Adrenal gland (tissue), 12 donors: ENCODE measurements around the gene GPR179. TPM values are rescaled to one million over a fixed set of nuclear protein-coding genes. Genes with fewer than 3 reads are reported as not detected.

Source experiments
- DNase-seq, 7 donors: peaks; one replicate each; pipeline ENCODE4 v3.0.0-alpha.2; 2019 to 2020
- H3K27ac ChIP-seq, 5 donors: fragments of 200-600 bp; sonication (generic) in 4 of 5; 1 replicate in 3 of 5; 2 replicates in 2 of 5; pipeline versions ENCODE4 v1.5.1 to v1.8.0; 2016 to 2020; ENCODE audit warnings: mild to moderate bottlenecking in 1 of 5
- H3K27me3 ChIP-seq: fragments of 200-600 bp; 2 replicates; pipeline ENCODE4 v1.8.0; 2021
- H3K36me3 ChIP-seq, 2 donors: fragments of 200-600 bp; replicated peaks in 1 of 2; 1 replicate in 1 of 2; 2 replicates in 1 of 2; pipeline versions ENCODE4 v1.5.1 to v1.8.0; 2018 to 2022
- H3K4me1 ChIP-seq, 2 donors: fragments of 200-600 bp; replicated peaks in 1 of 2; 1 replicate in 1 of 2; 2 replicates in 1 of 2; pipeline versions ENCODE4 v1.5.1 to v1.8.0; 2018 to 2021
- H3K4me3 ChIP-seq, 4 donors: fragments of 200-600 bp; sonication (generic) in 3 of 4; one replicate each; pipeline ENCODE4 v1.5.1; 2016 to 2018
- H3K9me3 ChIP-seq, 3 donors: fragments of 200-600 bp; sonication (generic) in 1 of 3; replicated peaks in 1 of 3; 1 replicate in 2 of 3; 2 replicates in 1 of 3; pipeline versions ENCODE4 v1.5.1 to v1.8.0; 2016 to 2021
- CTCF ChIP-seq, 6 experiments: fragments of 450-650 bp in 4 of 6; fragments of 200-600 bp in 2 of 6; sonication (generic) in 1 of 6; IDR thresholded peaks; 1 replicate in 5 of 6; 2 replicates in 1 of 6; pipeline versions ENCODE4 v1.5.1 to v1.8.0; 2016 to 2021; ENCODE audit warnings: antibody characterized with exemption in 6 of 6, mild to moderate bottlenecking in 2 of 6, moderate library complexity in 1 of 6
- POLR2A ChIP-seq, 2 donors: fragments of 450-650 bp; IDR thresholded peaks; one replicate each; pipeline ENCODE4 v1.6.1; 2017; ENCODE audit warnings: antibody characterized with exemption in 2 of 2, mild to moderate bottlenecking in 2 of 2, moderate library complexity in 1 of 2
- WGBS, 4 donors: extraction: QIAGEN DNeasy Blood & Tissue Kit in 2 of 4; methylation state at CpG; one replicate each; pipeline versions ENCODE4 v1.1.5 to v1.1.7; 2013 to 2017; 5-methylcytosine and 5-hydroxymethylcytosine counted together
- intact Hi-C, 2 donors: fragments of 100-400 bp; cut with DNase I; formaldehyde crosslinking; loops; one replicate each; pipeline versions ENCODE4 v1.14.1 to v1.15.0; 2022 to 2023
- polyA plus RNA-seq, 3 donors: library from polyadenylated mRNA; stranded (reverse); fragments of 200-250 nt in 2 of 3; fragments of 350-450 nt in 1 of 3; fragmentation: Illumina TruSeq in 1 of 3; extraction: RNeasy Lipid Tissue Mini Kit (QIAGEN cat#74804) in 1 of 3; gene quantifications; one replicate each; pipeline ENCODE4 v1.2.3, GENCODE V29; 2013 to 2014
- total RNA-seq, 9 donors: library from RNA; depleted of rRNA in 4 of 9; stranded (reverse); fragments of >200 nt in 4 of 9; fragments of 120-200 nt in 1 of 9; fragmentation: NEBNext Ultra II Directional in 1 of 9; extraction: Animal tissue kit (Norgen Biotek cat#: 25700) in 1 of 9; gene quantifications; one replicate each; pipeline versions ENCODE4 v1.1.0 to v1.2.4, GENCODE V29; 2013 to 2023
- donor health status: healthy with polysubstance abuse.
- donor health status: Bipolar disorder and iron deficiency.
- donor health status: DM: yes; HTN: yes; CAD: no.
- donor health status: DM: no; HTN: no; CAD: no.
- donor health status: DM: no; HTN: no; CAD: no.
- donor health status: DM: yes; HTN: yes; CAD: no.

GPR179 gene
- total and polyA plus RNA-seq, 12 donors, result under 0.01 to 0.32 (median 0.09) TPM; not detected in 4

GRCh38 chr17:38364741-38365140, 21.0 kb upstream of the GPR179 start:
- Histone ChIP-seq H3K36me3 (peaks cover 0 to 35% of the 10 kb centered on the region in 2 donors), H3K27me3 (no peaks in the 10 kb centered on the region), H3K4me3 (no peak overlapping the region), H3K4me1 (peaks cover 0 to 1% of the 10 kb centered on the region in 2 donors), H3K27ac (no peak overlapping the region), H3K9me3 (no peaks in the 10 kb centered on the region)
- no peak for DNase-seq
- intact Hi-C loops, result no loop called here
- TF ChIP-seq POLR2A (IDR thresholded peaks at IDR 0.05) (no peak), CTCF (IDR thresholded peaks at IDR 0.05) (no peak)
- 91 to 96% (median 93%) methylated on average over 8 of the region's 8 CpGs for WGBS, 4 donors

- Histone ChIP-seq H3K27me3 (no peaks in the 10 kb centered on the region), H3K4me1 (peaks cover 0 to 16% of the 10 kb centered on the region in 2 donors), H3K36me3 (peaks cover 0 to 20% of the 10 kb centered on the region in 2 donors), H3K4me3 (no peak overlapping the region), H3K9me3 (no peaks in the 10 kb centered on the region), H3K27ac (no peak overlapping the region)
- DNase-seq, result no peak
- 96 to 98% (median 97%) methylated on average over 5 of the region's 5 CpGs for WGBS, 4 donors
- intact Hi-C loops, result no loop called here
- TF ChIP-seq POLR2A (IDR thresholded peaks at IDR 0.05), result no peak
- no peak for TF ChIP-seq CTCF (IDR thresholded peaks at IDR 0.05)
Observed at GRCh38 chr17:38363016-38363415, 19.3 kb upstream of the GPR179 start.

GRCh38 chr17:38361694-38362465, 18.1 kb upstream of the GPR179 start:
- peaks cover 0 to 8% of the 10 kb centered on the region in 2 donors for H3K36me3 ChIP-seq
- DNase-seq, result no peak
- TF ChIP-seq POLR2A (IDR thresholded peaks at IDR 0.05) (no peak), CTCF (IDR thresholded peaks at IDR 0.05) (no peak)
- H3K27me3 ChIP-seq, result no peaks in the 10 kb centered on the region
- no peak overlapping the region for H3K4me3 ChIP-seq
- H3K9me3 ChIP-seq, result no peaks in the 10 kb centered on the region
- H3K4me1 ChIP-seq, result peaks cover 0 to 27% of the 10 kb centered on the region in 2 donors
- H3K27ac ChIP-seq, result no peak overlapping the region
- intact Hi-C loops, result no loop called here
- WGBS, 4 donors, result 82 to 92% (median 88%) methylated on average over 5 of the region's 5 CpGs

GRCh38 chr17:38358586-38359513, 15.1 kb upstream of the GPR179 start:
- H3K4me3 ChIP-seq, result no peak overlapping the region
- 75 to 83% (median 81%) methylated on average over 9 of the region's 9 CpGs for WGBS, 4 donors
- no peaks in the 10 kb centered on the region for H3K27me3 ChIP-seq
- peak overlapping the region in 1 of 5 donors; percentile 8 for H3K27ac ChIP-seq
- no peak for DNase-seq
- intact Hi-C loops, result no loop called here
- no peaks in the 10 kb centered on the region for H3K9me3 ChIP-seq
- peaks cover 0 to 56% of the 10 kb centered on the region in 2 donors for H3K4me1 ChIP-seq
- TF ChIP-seq POLR2A (IDR thresholded peaks at IDR 0.05) (no peak), CTCF (IDR thresholded peaks at IDR 0.05) (no peak)
- H3K36me3 ChIP-seq, result no peaks in the 10 kb centered on the region
